GM12878 (cell line): ENCODE data around the gene TBKBP1. TPM values are rescaled to one million over a fixed set of nuclear protein-coding genes. Genes with fewer than 3 reads are reported as not detected.

Source experiments
- ATAC-seq: fragments of 200-7000 bp; cut with Tn5 transposase; 3 replicates; pipeline ENCODE4 v1.9.1; 2020; ENCODE audit warnings: mild to moderate bottlenecking, moderate library complexity
- BruUV-seq: library from RNA; stranded (reverse); fragments of 400-500 nt; replicated peaks from 2 replicates; lab custom pipeline; 2021; lab: Mats Ljungman, UMichigan
- CTCF ChIA-PET: fragments of 300-600 bp; sonication (Branson Sonifier 250); formaldehyde crosslinking; extraction: SDS; loops from one replicate; lab custom pipeline; 2021; ENCODE audit warnings: inconsistent platforms; lab: Yijun Ruan, JAX
- POLR2A ChIA-PET: fragments of 350-600 bp; formaldehyde crosslinking; extraction: SDS; loops from one replicate; lab custom pipeline; 2021; ENCODE audit warnings: inconsistent platforms; lab: Charles Lee
- RAD21 ChIA-PET: fragments of 300-600 bp; sonication (Branson Sonifier 250); formaldehyde crosslinking; loops from one replicate; lab custom pipeline; 2023; ENCODE audit warnings: antibody characterized with exemption; ENCODE audit not compliant: unreplicated experiment; lab: Charles Lee
- SMC1A ChIA-PET: fragments of 300-600 bp; sonication (Branson Sonifier 250); formaldehyde crosslinking; loops from one replicate; lab custom pipeline; 2023; ENCODE audit not compliant: unreplicated experiment, uncharacterized antibody; lab: Charles Lee
- DNase-seq: peaks from one replicate; pipeline ENCODE4 v3.0.0-alpha.2; 2011; ENCODE audit warnings: low read depth, low spot score
- FAIRE-seq: peaks from 3 replicates; lab custom pipeline; 2011; peaks lifted over from hg19 to GRCh38; lab: Jason Lieb, UNC
- H2AFZ ChIP-seq: 2 replicates; pipeline ENCODE4 v1.6.0; 2011; ENCODE audit warnings: low read depth, low read length, control low read depth; ENCODE audit not compliant: control insufficient read depth
- H3K27ac ChIP-seq: 2 replicates; pipeline ENCODE4 v1.5.1; 2011; ENCODE audit warnings: control low read depth; ENCODE audit not compliant: control insufficient read depth, insufficient read depth
- H3K27me3 ChIP-seq, 2 experiments: replicated peaks in 1 of 2; 2 replicates each; pipeline versions ENCODE4 v1.6.0 to v1.6.1; 2011; ENCODE audit warnings: low read length in 1 of 2; ENCODE audit not compliant: control insufficient read depth in 2 of 2, insufficient read depth in 2 of 2
- H3K36me3 ChIP-seq, 2 experiments: 2 replicates each; pipeline ENCODE4 v1.5.1; 2011; ENCODE audit warnings: low read length in 1 of 2; ENCODE audit not compliant: control insufficient read depth in 2 of 2, insufficient read depth in 2 of 2
- H3K4me1 ChIP-seq: 2 replicates; pipeline ENCODE4 v1.6.1; 2011; ENCODE audit warnings: mild to moderate bottlenecking, low read length, moderate library complexity, mixed read lengths; ENCODE audit not compliant: control insufficient read depth, insufficient read depth
- H3K4me2 ChIP-seq: 2 replicates; pipeline ENCODE4 v1.6.0; 2011; ENCODE audit warnings: control low read depth; ENCODE audit not compliant: control insufficient read depth, insufficient read depth
- H3K4me3 ChIP-seq: fragments of 200-600 bp; sonication (generic); 2 replicates; pipeline ENCODE4 v1.5.1; 2016
- H3K79me2 ChIP-seq: 2 replicates; pipeline ENCODE4 v1.6.0; 2011; ENCODE audit warnings: low read length; ENCODE audit not compliant: control insufficient read depth, insufficient read depth
- H3K9ac ChIP-seq: 2 replicates; pipeline ENCODE4 v1.8.0; 2011; ENCODE audit warnings: low read length, control low read depth, mixed read lengths; ENCODE audit not compliant: control insufficient read depth, insufficient read depth
- H3K9me3 ChIP-seq: replicated peaks from 3 replicates; pipeline ENCODE4 v1.5.1; 2011; ENCODE audit warnings: mild to moderate bottlenecking, low read length; ENCODE audit not compliant: control insufficient read depth, insufficient read depth
- H4K20me1 ChIP-seq: 2 replicates; pipeline ENCODE4 v1.6.0; 2011; ENCODE audit not compliant: control insufficient read depth, insufficient read depth
- CBX3 ChIP-seq: fragments of 200-600 bp; sonication (generic); IDR thresholded peaks from 2 replicates; pipeline ENCODE4 v1.6.1; 2016; ENCODE audit warnings: low read depth, borderline replicate concordance
- CBX5 ChIP-seq: sonication (generic); IDR thresholded peaks from 2 replicates; pipeline ENCODE4 v1.6.1; 2016; ENCODE audit warnings: low read depth, moderate library complexity, mild to moderate bottlenecking, inconsistent platforms
- CHD1 ChIP-seq: IDR thresholded peaks from 2 replicates; pipeline ENCODE4 v1.6.1; 2012; ENCODE audit warnings: low read depth, low read length, improper control_type of control experiment
- EZH2 ChIP-seq: IDR thresholded peaks from 2 replicates; pipeline ENCODE4 v1.6.1; 2012; ENCODE audit warnings: low read depth, mild to moderate bottlenecking, control low read depth, inconsistent platforms, low read length, borderline replicate concordance; ENCODE audit not compliant: control insufficient read depth
- HDAC6 ChIP-seq: fragments of 200-600 bp; sonication (generic); IDR thresholded peaks from one replicate; pipeline ENCODE4 v1.8.0; 2017; ENCODE audit warnings: antibody characterized with exemption; ENCODE audit not compliant: unreplicated experiment
- HDGF ChIP-seq: fragments of 450-650 bp; IDR thresholded peaks from 2 replicates; pipeline ENCODE4 v1.6.1; 2016; ENCODE audit warnings: antibody characterized with exemption
- IKZF1 ChIP-seq: fragments of 450-650 bp; conservative IDR thresholded peaks from 2 replicates; pipeline ENCODE4 v1.6.1; 2017; ENCODE audit warnings: antibody characterized with exemption, mild to moderate bottlenecking
- JUNB ChIP-seq: IDR thresholded peaks from 2 replicates; pipeline ENCODE4 v1.6.1; 2016; ENCODE audit warnings: antibody characterized with exemption, mild to moderate bottlenecking
- KDM1A ChIP-seq: fragments of 200-600 bp; sonication (generic); IDR thresholded peaks from 2 replicates; pipeline ENCODE4 v1.6.1; 2016; ENCODE audit warnings: borderline replicate concordance
- MLLT1 ChIP-seq: fragments of 450-650 bp; IDR thresholded peaks from 2 replicates; pipeline ENCODE4 v1.6.1; 2016; ENCODE audit warnings: mild to moderate bottlenecking
- PRDM15 ChIP-seq: fragments of 450-650 bp; formaldehyde crosslinking; IDR thresholded peaks from 2 replicates; pipeline ENCODE4 v1.4.0; 2020; ENCODE audit warnings: mild to moderate bottlenecking, moderate library complexity
- SMAD1 ChIP-seq: fragments of 450-650 bp; IDR thresholded peaks from 2 replicates; pipeline ENCODE4 v1.6.1; 2018; ENCODE audit warnings: mild to moderate bottlenecking, low read depth; ENCODE audit not compliant: partially characterized antibody
- SMAD5 ChIP-seq: IDR thresholded peaks from 2 replicates; pipeline ENCODE4 v1.6.1; 2016; ENCODE audit warnings: antibody characterized with exemption, low read depth
- SMARCA5 ChIP-seq: fragments of 450-650 bp; IDR thresholded peaks from 2 replicates; pipeline ENCODE4 v1.6.1; 2017; ENCODE audit warnings: mild to moderate bottlenecking
- SPI1 ChIP-seq: IDR thresholded peaks from 2 replicates; pipeline ENCODE4 v1.6.1; 2011; ENCODE audit warnings: low read depth, mild to moderate bottlenecking, low read length, moderate library complexity, borderline replicate concordance; ENCODE audit not compliant: insufficient read depth
- SUPT20H ChIP-seq: IDR thresholded peaks from 2 replicates; pipeline ENCODE4 v1.6.1; 2011; ENCODE audit warnings: low read depth, mild to moderate bottlenecking, low read length, moderate library complexity, borderline replicate concordance; ENCODE audit not compliant: control insufficient read depth
- WRNIP1 ChIP-seq: IDR thresholded peaks from 2 replicates; pipeline ENCODE4 v1.6.1; 2011; ENCODE audit warnings: low read depth, low read length, improper control_type of control experiment, borderline replicate concordance
- ZBED1 ChIP-seq: IDR thresholded peaks from 2 replicates; pipeline ENCODE4 v1.6.1; 2016; ENCODE audit warnings: borderline replicate concordance
- ZNF217 ChIP-seq: fragments of 450-650 bp; IDR thresholded peaks from 2 replicates; pipeline ENCODE4 v1.6.1; 2017; ENCODE audit warnings: antibody characterized with exemption, mild to moderate bottlenecking
- WGBS: methylation state at CpG from one replicate; pipeline ENCODE4 v1.1.6; 2016; ENCODE audit warnings: low lambda C conversion rate; ENCODE audit not compliant: insufficient replicate concordance, insufficient coverage; ENCODE audit errors: missing lambda C conversion rate; 5-methylcytosine and 5-hydroxymethylcytosine counted together
- in situ Hi-C: fragments of 300-500 bp; cut with MboI; formaldehyde crosslinking; loops from 9 replicates; pipeline ENCODE4 v1.14.3; 2018; ENCODE audit warnings: mixed read lengths
- intact Hi-C: fragments of 100-400 bp; cut with micrococcal nuclease; formaldehyde crosslinking; loops from one replicate; pipeline ENCODE4 v1.14.2; 2022; ENCODE audit not compliant: unreplicated experiment
- polyA plus RNA-seq, 11 experiments: library from polyadenylated mRNA; depleted of rRNA in 4 of 11; unstranded in 6 of 11; stranded (reverse) in 5 of 11; fragments of >200 nt; fragmentation: Nextera tagmentation in 4 of 11; fragmentation: Illumina TruSeq in 1 of 11; extraction: Ambion mirVana in 4 of 11; extraction: Trizol in 1 of 11; gene quantifications; 1 replicate in 1 of 11; 2 replicates in 10 of 11; pipeline versions ENCODE4 v1.2.1 to v1.2.3, GENCODE V29; 2011 to 2016; ENCODE audit warnings: inconsistent platforms in 2 of 11, missing spikeins in 2 of 11, low read depth in 1 of 11
- total RNA-seq, 4 experiments: library from RNA; depleted of rRNA in 3 of 4; stranded (reverse); fragments of >200 nt in 3 of 4; fragmentation: Illumina TruSeq in 1 of 4; extraction: Trizol in 1 of 4; gene quantifications; 2 replicates each; pipeline versions ENCODE4 v1.2.1 to v1.2.3, GENCODE V29; 2013 to 2021

Gene TBKBP1
- total and polyA plus RNA-seq, 10 of the 15 experiments (the other 5 are each of a cell fraction or from before 2014, with no cell fraction given) = 0.11 to 2.7 (median 0.74) TPM; not detected in 3

- 19% methylated on average over 35 of the region's 60 CpGs for WGBS
- Histone ChIP-seq H3K4me1 (peaks cover 29% of the 10 kb centered on the region), H3K27ac (peak overlapping the region; percentile 84), H3K9ac (peak overlapping the region; percentile 83), H3K4me3 (peak overlapping the region; percentile 92), H4K20me1 (no peaks in the 10 kb centered on the region), H3K36me3 (no peaks in the 10 kb centered on the region), H3K4me2 (peak overlapping the region; percentile 63), H2AFZ (peak overlapping the region; percentile 18), H3K79me2 (peaks cover 49% of the 10 kb centered on the region), H3K9me3 (no peaks in the 10 kb centered on the region), H3K27me3 (0 out of 4 replicates have a peak, but pooled peaks cover 0 to 1% of the 10 kb centered on the region in 2 experiments)
- ChIA-PET SMC1A (interaction anchor here (0.8 to 7.0 kb wide), 9 partner anchors 8 to 70 kb away, joined by 3 to 56 read pairs (median 13); no protein-coding TSS in a partner anchor), CTCF (interaction anchor here (0.8 to 17.1 kb wide), 10 partner anchors 8 to 79 kb away, joined by 3 to 242 read pairs (median 6); no protein-coding TSS in a partner anchor), POLR2A (interaction anchor here (1.2 to 3.3 kb wide), 8 partner anchors 10 to 85 kb away, joined by 3 to 23 read pairs (median 6); partner anchors contain the start of gene KPNB1), RAD21 (interaction anchor here (1.0 to 10.4 kb wide), 9 partner anchors 8 to 68 kb away, joined by 3 to 136 read pairs (median 7); partner anchors contain the start of gene TBKBP1)
- intact Hi-C loops = loop anchor here (2.0 to 10.0 kb wide), 2 partner anchors 19 to 79 kb away; no protein-coding TSS in a partner anchor
- in situ Hi-C loops = no loop called here
- no TSS peak for BruUV-seq
- FAIRE-seq = no peak
- DNase-seq = no peak
- ATAC-seq = peak; percentile 25
- TF ChIP-seq HDGF = no peak
- no peak for TF ChIP-seq SUPT20H
- no peak for TF ChIP-seq PRDM15
- peak; percentile 41; the same call in 1 of the 2 replicates for TF ChIP-seq MLLT1
- no peak for TF ChIP-seq SPI1
- no peak for TF ChIP-seq WRNIP1
- TF ChIP-seq EZH2 = no peak
- no peak for TF ChIP-seq ZBED1
- peak; percentile 5; the same call in 1 of the 2 replicates for TF ChIP-seq SMARCA5
- no peak for TF ChIP-seq JUNB
- 0 out of 2 replicates have a peak, but pooled peaks have one; percentile 35 for TF ChIP-seq ZNF217
- peak; percentile 31; the same call in 1 of the 2 replicates for TF ChIP-seq CHD1
- no peak for TF ChIP-seq KDM1A
- TF ChIP-seq IKZF1 = peak; percentile 54; the same call in 1 of the 2 replicates
- TF ChIP-seq SMAD1 = no peak
- no peak for TF ChIP-seq CBX3
- no peak for TF ChIP-seq SMAD5
- TF ChIP-seq HDAC6 = no peak
- no peak for TF ChIP-seq CBX5
Measured at GRCh38 chr17:47733674-47734410, 39.9 kb downstream of the TBKBP1 start.
